ENCODE data around the gene LRRC36. TPM values are rescaled to one million over a fixed set of nuclear protein-coding genes. Genes with fewer than 3 reads are reported as not detected.

The LRRC36 gene
- total and polyA plus RNA-seq, 4 donors = 2.1 to 103 (median 16.6) TPM

DNA sequence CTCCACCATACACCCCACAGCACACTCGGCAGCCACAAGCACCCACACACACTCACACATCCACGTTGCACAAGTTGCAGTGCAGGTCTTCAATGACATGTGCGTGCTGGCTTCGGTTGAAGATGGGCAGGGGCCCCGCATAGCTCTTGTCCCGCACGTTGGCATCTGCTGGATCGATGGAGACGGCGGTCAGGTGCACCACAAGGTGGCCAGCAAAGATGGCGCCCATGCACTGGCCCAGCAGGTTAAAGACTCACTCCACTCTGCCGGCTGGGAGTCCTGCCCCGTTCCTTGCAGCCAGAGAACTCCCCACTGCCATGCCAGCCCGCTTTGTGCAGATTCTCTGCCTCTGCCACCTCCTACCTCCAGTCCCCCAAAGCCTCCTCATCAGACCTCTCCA, 74.3 kb downstream of the LRRC36 start:
- TF ChIP-seq, protein P1, sequence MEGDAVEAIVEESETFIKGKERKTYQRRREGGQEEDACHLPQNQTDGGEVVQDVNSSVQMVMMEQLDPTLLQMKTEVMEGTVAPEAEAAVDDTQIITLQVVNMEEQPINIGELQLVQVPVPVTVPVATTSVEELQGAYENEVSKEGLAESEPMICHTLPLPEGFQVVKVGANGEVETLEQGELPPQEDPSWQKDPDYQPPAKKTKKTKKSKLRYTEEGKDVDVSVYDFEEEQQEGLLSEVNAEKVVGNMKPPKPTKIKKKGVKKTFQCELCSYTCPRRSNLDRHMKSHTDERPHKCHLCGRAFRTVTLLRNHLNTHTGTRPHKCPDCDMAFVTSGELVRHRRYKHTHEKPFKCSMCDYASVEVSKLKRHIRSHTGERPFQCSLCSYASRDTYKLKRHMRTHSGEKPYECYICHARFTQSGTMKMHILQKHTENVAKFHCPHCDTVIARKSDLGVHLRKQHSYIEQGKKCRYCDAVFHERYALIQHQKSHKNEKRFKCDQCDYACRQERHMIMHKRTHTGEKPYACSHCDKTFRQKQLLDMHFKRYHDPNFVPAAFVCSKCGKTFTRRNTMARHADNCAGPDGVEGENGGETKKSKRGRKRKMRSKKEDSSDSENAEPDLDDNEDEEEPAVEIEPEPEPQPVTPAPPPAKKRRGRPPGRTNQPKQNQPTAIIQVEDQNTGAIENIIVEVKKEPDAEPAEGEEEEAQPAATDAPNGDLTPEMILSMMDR (IDR thresholded peaks at IDR 0.05; ENCODE audit: control extremely low read depth, extremely low read depth) = no peak
- 96% methylated on average over 14 of the region's 14 CpGs for WGBS, 2 donors
- Histone ChIP-seq H3K36me3 (ENCODE audit: control insufficient read depth in 4 of 4, insufficient read depth in 4 of 4, low read length in 4 of 4) (no peaks in the 10 kb centered on the region), H3K9me3 (ENCODE audit: control insufficient read depth in 4 of 4, insufficient read depth in 3 of 4, low read length in 3 of 4) (no peaks in the 10 kb centered on the region), H3K4me1 (ENCODE audit: control insufficient read depth in 5 of 5, insufficient read depth in 5 of 5, low read length in 5 of 5) (peaks cover 0 to 39% (median 24%) of the 10 kb centered on the region in 5 donors), H3K9ac (ENCODE audit: insufficient read depth in 1 of 2, low read length in 2 of 2) (no peak overlapping the region), H3K4me3 (no peak overlapping the region), H3K27ac (ENCODE audit: low read depth in 1 of 2, low read length in 1 of 2) (no peak overlapping the region), H3K27me3 (ENCODE audit: control insufficient read depth in 3 of 3, insufficient read depth in 3 of 3, low read length in 2 of 3) (no peaks in the 10 kb centered on the region)
- DNase-seq (no peak), ATAC-seq (ENCODE audit: insufficient read depth, low FRiP score) (no peak)

DNA sequence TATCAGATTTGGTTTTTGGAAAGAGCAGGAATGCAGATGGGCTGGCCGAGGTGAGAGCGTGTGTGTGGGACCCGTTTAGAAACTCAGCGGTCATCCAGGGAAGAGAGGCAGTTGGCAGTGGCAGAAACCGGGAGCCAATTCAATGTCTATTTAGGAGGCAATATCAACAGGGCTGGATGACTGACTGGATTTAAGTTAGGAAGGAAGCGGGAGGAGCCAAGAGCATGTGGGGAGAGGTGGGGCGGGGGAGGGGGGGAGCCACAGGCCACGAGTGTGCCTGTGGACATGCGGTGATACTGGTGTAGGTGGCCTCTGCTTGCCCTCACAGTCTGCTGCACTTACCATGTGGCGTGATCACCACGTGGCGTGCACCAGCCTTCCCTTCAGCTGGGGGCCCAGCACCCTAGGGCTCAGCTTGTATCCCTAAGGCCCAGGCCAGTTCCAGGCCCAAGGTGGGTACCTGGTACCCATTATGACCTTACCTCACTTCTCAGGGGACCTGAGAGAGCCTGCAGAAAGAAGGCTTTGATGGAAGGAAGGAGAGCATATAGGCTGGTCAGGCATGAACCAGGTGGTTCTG, 77.5 kb downstream of the LRRC36 start:
- 59 to 68% methylated on average over 12 of the region's 12 CpGs for WGBS, 2 donors
- H3K36me3 ChIP-seq (ENCODE audit: control insufficient read depth in 4 of 4, insufficient read depth in 4 of 4, low read length in 4 of 4) = peaks cover 0 to 2% (median 0%) of the 10 kb centered on the region in 4 donors
- H3K27ac ChIP-seq (ENCODE audit: low read depth in 1 of 2, low read length in 1 of 2) = peak overlapping the region in 1 of 2 donors; percentile 87
- H3K9ac ChIP-seq (ENCODE audit: insufficient read depth in 1 of 2, low read length in 2 of 2) = no peak overlapping the region
- DNase-seq (no peak), ATAC-seq (ENCODE audit: insufficient read depth, low FRiP score) (no peak)
- no peaks in the 10 kb centered on the region for H3K9me3 ChIP-seq (ENCODE audit: control insufficient read depth in 4 of 4, insufficient read depth in 3 of 4, low read length in 3 of 4)
- no peaks in the 10 kb centered on the region for H3K27me3 ChIP-seq (ENCODE audit: control insufficient read depth in 3 of 3, insufficient read depth in 3 of 3, low read length in 2 of 3)
- TF ChIP-seq, protein P1 (IDR thresholded peaks at IDR 0.05; ENCODE audit: control extremely low read depth, extremely low read depth) = no peak
- H3K4me1 ChIP-seq (ENCODE audit: control insufficient read depth in 5 of 5, insufficient read depth in 5 of 5, low read length in 5 of 5) = peaks cover 0 to 33% (median 20%) of the 10 kb centered on the region in 5 donors
- no peak overlapping the region for H3K4me3 ChIP-seq

DNA sequence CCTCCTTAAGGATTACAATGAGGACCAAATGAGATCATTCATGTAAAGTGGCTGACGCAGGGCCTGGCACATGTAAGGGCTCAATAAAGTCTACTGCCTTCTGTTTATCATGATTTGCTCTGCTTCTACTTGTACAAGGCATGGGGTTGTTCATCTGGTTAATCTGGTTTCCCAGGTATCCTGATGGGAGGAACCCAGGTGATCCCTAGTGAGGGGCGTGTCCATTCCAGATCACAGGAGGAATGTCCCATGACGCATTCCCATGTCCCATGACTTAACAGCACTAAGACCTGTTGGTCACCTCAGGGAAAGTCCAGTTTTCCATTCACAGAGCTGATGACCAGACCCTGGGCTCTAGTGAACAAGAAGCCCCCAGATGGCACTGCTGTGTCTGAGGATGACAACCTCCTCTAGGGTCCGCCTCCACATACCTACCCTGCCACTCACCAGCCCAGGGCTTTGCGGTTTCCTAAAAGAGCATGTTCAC, 78.2 kb downstream of the LRRC36 start:
- TF ChIP-seq, protein P1 (IDR thresholded peaks at IDR 0.05; ENCODE audit: control extremely low read depth, extremely low read depth) = no peak
- Histone ChIP-seq H3K4me3 (no peak overlapping the region), H3K9me3 (ENCODE audit: control insufficient read depth in 4 of 4, insufficient read depth in 3 of 4, low read length in 3 of 4) (no peaks in the 10 kb centered on the region), H3K9ac (ENCODE audit: insufficient read depth in 1 of 2, low read length in 2 of 2) (no peak overlapping the region), H3K27ac (ENCODE audit: low read depth in 1 of 2, low read length in 1 of 2) (peak overlapping the region in 1 of 2 donors; percentile 79), H3K36me3 (ENCODE audit: control insufficient read depth in 4 of 4, insufficient read depth in 4 of 4, low read length in 4 of 4) (peaks cover 0 to 2% (median 0%) of the 10 kb centered on the region in 4 donors), H3K27me3 (ENCODE audit: control insufficient read depth in 3 of 3, insufficient read depth in 3 of 3, low read length in 2 of 3) (no peaks in the 10 kb centered on the region), H3K4me1 (ENCODE audit: control insufficient read depth in 5 of 5, insufficient read depth in 5 of 5, low read length in 5 of 5) (peaks cover 0 to 27% (median 14%) of the 10 kb centered on the region in 5 donors)
- peak; percentile 69 to 87 (median 73) for DNase-seq
- 74 to 87% methylated on average over 5 of the region's 5 CpGs for WGBS, 2 donors
- peak; percentile 77 for ATAC-seq (ENCODE audit: insufficient read depth, low FRiP score)
